ENCODE results near the gene ATP9B.
A peak's percentile ranks its signal among the peaks of the same experiment; 100 is the strongest.

ATP9B gene

GRCh38 chr18:79300413-79300812 lies 231.2 kb downstream of the ATP9B start:
- DNase-seq (ENCODE audit: insufficient read length, low spot score), result no peak
- no peak for TF ChIP-seq CTCF (IDR thresholded peaks at IDR 0.05; ENCODE audit: insufficient read depth, missing control alignments)
- no peak for FAIRE-seq

GRCh38 chr18:79302120-79302519 lies 232.9 kb downstream of the ATP9B start:
- no peak for DNase-seq (ENCODE audit: insufficient read length, low spot score)
- TF ChIP-seq CTCF (IDR thresholded peaks at IDR 0.05; ENCODE audit: insufficient read depth, missing control alignments), result no peak
- no peak for FAIRE-seq

- DNase-seq (ENCODE audit: insufficient read length, low spot score) (no peak), FAIRE-seq (no peak)
- TF ChIP-seq CTCF (IDR thresholded peaks at IDR 0.05; ENCODE audit: insufficient read depth, missing control alignments), result no peak
These were observed 236.7 kb downstream of the ATP9B start for GRCh38 chr18:79305911-79306310.

- FAIRE-seq, result peak; percentile 69
- no peak for TF ChIP-seq CTCF (IDR thresholded peaks at IDR 0.05; ENCODE audit: insufficient read depth, missing control alignments)
- DNase-seq (ENCODE audit: insufficient read length, low spot score), result no peak
These were observed 240.6 kb downstream of the ATP9B start for GRCh38 chr18:79309614-79310358.

GRCh38 chr18:79314838-79315388 lies 245.7 kb downstream of the ATP9B start:
- DNase-seq (ENCODE audit: insufficient read length, low spot score) (no peak), FAIRE-seq (peak; percentile 90)
- no peak for TF ChIP-seq CTCF (IDR thresholded peaks at IDR 0.05; ENCODE audit: insufficient read depth, missing control alignments)

GRCh38 chr18:79315596-79315995 lies 246.4 kb downstream of the ATP9B start:
- FAIRE-seq, result no peak
- no peak for DNase-seq (ENCODE audit: insufficient read length, low spot score)
- no peak for TF ChIP-seq CTCF (IDR thresholded peaks at IDR 0.05; ENCODE audit: insufficient read depth, missing control alignments)

- no peak for TF ChIP-seq CTCF (IDR thresholded peaks at IDR 0.05; ENCODE audit: insufficient read depth, missing control alignments)
- FAIRE-seq (no peak), DNase-seq (ENCODE audit: insufficient read length, low spot score) (no peak)
These were observed 248.5 kb downstream of the ATP9B start for GRCh38 chr18:79317703-79318102.

All from D721Med (cell line).